Measurements from ENCODE around the gene GJA3.
"Not testable (repeated sequence)": the region's sequence is repeated elsewhere in the genome, so short reads cannot be mapped to it uniquely, and the experiment has no call there.

GJA3 gene

DNA sequence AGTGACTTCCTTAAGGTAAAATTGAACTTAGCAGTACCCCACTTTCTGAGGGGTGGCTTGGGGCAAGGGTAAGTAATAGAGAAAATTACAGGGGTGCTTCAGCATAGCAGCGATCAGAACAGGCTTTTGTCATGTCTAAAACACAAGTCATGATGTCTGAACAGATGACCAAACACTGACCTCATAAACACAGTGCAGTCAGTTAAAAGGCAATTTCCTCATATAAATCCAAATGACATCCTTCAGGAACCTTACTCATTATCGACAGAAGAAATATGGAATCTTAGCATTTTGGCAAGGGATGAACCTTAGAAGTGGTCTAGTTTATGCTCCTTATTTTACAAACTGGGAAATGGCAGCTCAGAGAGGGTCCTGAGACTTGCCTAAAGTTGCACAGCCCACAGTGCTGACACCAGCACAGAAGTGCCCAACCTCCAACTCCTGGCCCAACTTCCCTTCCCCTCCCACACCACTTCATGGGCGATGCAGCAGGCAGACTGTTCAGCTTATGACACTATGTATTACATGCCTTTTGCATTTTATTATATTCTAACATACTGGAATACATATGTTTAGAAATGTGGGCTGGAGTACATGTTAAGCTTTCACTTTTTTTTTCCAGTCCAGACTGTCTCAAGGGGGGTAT, 3.6 kb downstream of the GJA3 start:
- Histone ChIP-seq H3K4me3 (IDR thresholded peaks at IDR 0.05; ENCODE audit: insufficient read depth, low read depth, low read length) (no peak overlapping the region), H3K36me3 (ENCODE audit: insufficient read depth) (no peaks in the 10 kb centered on the region), H3K79me2 (ENCODE audit: insufficient read depth, low read depth) (no peaks in the 10 kb centered on the region), H3K27ac (no peak overlapping the region), H3K27me3 (ENCODE audit: insufficient read depth, low read depth) (no peaks in the 10 kb centered on the region; the same call in 1 of the 2 replicates), H2AFZ (ENCODE audit: low read depth) (no peak overlapping the region), H3K9ac (no peak overlapping the region), H3K4me2 (no peak overlapping the region), H3K4me1 (ENCODE audit: low read depth, poor library complexity, severe bottlenecking) (no peaks in the 10 kb centered on the region), H4K20me1 (ENCODE audit: insufficient read depth) (no peaks in the 10 kb centered on the region)
- TF ChIP-seq CTCF (conservative IDR thresholded peaks at IDR 0.05; ENCODE audit: low read depth, low read length): no peak

DNA sequence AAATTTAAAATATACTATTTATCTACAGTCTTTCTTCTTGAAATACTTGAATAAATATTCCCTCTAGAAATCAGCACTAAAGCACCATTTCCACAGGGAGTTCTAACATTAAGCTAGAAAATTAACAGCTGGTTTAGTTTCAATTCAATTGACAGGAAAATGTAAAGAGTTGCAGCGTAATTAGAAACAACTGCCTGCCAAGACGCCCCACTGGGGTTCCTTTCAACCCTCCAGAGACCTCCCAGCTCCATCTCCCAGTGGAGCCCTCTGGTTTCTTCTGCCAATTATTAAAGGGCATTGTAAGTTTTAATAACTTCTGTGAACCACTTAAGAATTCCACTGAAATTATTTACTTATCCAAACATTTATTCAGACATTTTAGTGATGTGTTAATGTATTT, 4.2 kb downstream of the GJA3 start:
- TF ChIP-seq CTCF (conservative IDR thresholded peaks at IDR 0.05; ENCODE audit: low read depth, low read length): no peak
- H3K4me2 ChIP-seq: no peak overlapping the region
- H3K9ac ChIP-seq: no peak overlapping the region
- H3K36me3 ChIP-seq (ENCODE audit: insufficient read depth): no peaks in the 10 kb centered on the region
- no peak overlapping the region for H3K27ac ChIP-seq
- H4K20me1 ChIP-seq (ENCODE audit: insufficient read depth): no peaks in the 10 kb centered on the region
- H3K79me2 ChIP-seq (ENCODE audit: insufficient read depth, low read depth): no peaks in the 10 kb centered on the region
- H3K4me1 ChIP-seq (ENCODE audit: low read depth, poor library complexity, severe bottlenecking): no peaks in the 10 kb centered on the region
- H3K27me3 ChIP-seq (ENCODE audit: insufficient read depth, low read depth): no peaks in the 10 kb centered on the region; the same call in 1 of the 2 replicates
- H3K4me3 ChIP-seq (IDR thresholded peaks at IDR 0.05; ENCODE audit: insufficient read depth, low read depth, low read length): no peak overlapping the region
- no peak overlapping the region for H2AFZ ChIP-seq (ENCODE audit: low read depth)

- not testable (repeated sequence) for H3K4me1 ChIP-seq (ENCODE audit: low read depth, poor library complexity, severe bottlenecking); H3K36me3 ChIP-seq (ENCODE audit: insufficient read depth); H3K79me2 ChIP-seq (ENCODE audit: insufficient read depth, low read depth); H2AFZ ChIP-seq (ENCODE audit: low read depth); H4K20me1 ChIP-seq (ENCODE audit: insufficient read depth); H3K9ac ChIP-seq; H3K27me3 ChIP-seq (ENCODE audit: insufficient read depth, low read depth); H3K27ac ChIP-seq; H3K4me2 ChIP-seq; H3K4me3 ChIP-seq (IDR thresholded peaks at IDR 0.05; ENCODE audit: insufficient read depth, low read depth, low read length)
Measured at GRCh38 chr13:20153290-20153689, 7.6 kb downstream of the GJA3 start.

DNA sequence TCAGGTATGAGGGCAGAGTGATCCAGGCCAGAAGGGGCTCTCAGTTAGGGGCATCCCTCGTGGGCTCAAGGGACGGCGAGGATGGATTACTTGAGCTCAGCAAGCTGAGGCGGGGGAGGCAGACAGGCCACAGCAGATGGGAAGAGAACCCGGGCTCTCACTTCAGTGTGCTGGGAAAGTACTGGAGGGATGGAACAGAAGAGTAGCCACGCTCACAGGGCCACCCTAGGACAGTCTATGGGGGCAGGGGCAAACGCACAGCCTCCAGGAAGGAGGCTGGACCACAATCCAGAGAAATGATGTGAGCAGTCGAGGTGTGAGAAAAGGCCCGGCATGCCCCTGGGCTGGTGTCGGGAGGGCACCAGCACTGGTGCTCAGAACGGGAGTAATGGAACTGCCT, 9.2 kb downstream of the GJA3 start:
- TF ChIP-seq CTCF (conservative IDR thresholded peaks at IDR 0.05; ENCODE audit: low read depth, low read length): no peak
- peaks cover 13% of the 10 kb centered on the region for H3K4me1 ChIP-seq (ENCODE audit: low read depth, poor library complexity, severe bottlenecking)
- H3K4me3 ChIP-seq (IDR thresholded peaks at IDR 0.05; ENCODE audit: insufficient read depth, low read depth, low read length): no peak overlapping the region
- H3K27me3 ChIP-seq (ENCODE audit: insufficient read depth, low read depth): no peaks in the 10 kb centered on the region
- no peak overlapping the region for H3K4me2 ChIP-seq
- no peak overlapping the region for H3K27ac ChIP-seq
- H3K36me3 ChIP-seq (ENCODE audit: insufficient read depth): no peaks in the 10 kb centered on the region
- H2AFZ ChIP-seq (ENCODE audit: low read depth): no peak overlapping the region
- no peak overlapping the region for H3K9ac ChIP-seq
- H4K20me1 ChIP-seq (ENCODE audit: insufficient read depth): no peaks in the 10 kb centered on the region
- no peaks in the 10 kb centered on the region for H3K79me2 ChIP-seq (ENCODE audit: insufficient read depth, low read depth)

GRCh38 chr13:20151016-20151415, 9.8 kb downstream of the GJA3 start:
- H3K9ac ChIP-seq: no peak overlapping the region
- no peaks in the 10 kb centered on the region for H3K79me2 ChIP-seq (ENCODE audit: insufficient read depth, low read depth)
- H3K4me3 ChIP-seq (IDR thresholded peaks at IDR 0.05; ENCODE audit: insufficient read depth, low read depth, low read length): no peak overlapping the region
- no peak overlapping the region for H3K4me2 ChIP-seq
- TF ChIP-seq CTCF (conservative IDR thresholded peaks at IDR 0.05; ENCODE audit: low read depth, low read length): no peak
- no peak overlapping the region for H3K27ac ChIP-seq
- no peaks in the 10 kb centered on the region for H4K20me1 ChIP-seq (ENCODE audit: insufficient read depth)
- no peak overlapping the region for H2AFZ ChIP-seq (ENCODE audit: low read depth)
- peaks cover 18% of the 10 kb centered on the region for H3K4me1 ChIP-seq (ENCODE audit: low read depth, poor library complexity, severe bottlenecking)
- H3K27me3 ChIP-seq (ENCODE audit: insufficient read depth, low read depth): no peaks in the 10 kb centered on the region
- H3K36me3 ChIP-seq (ENCODE audit: insufficient read depth): no peaks in the 10 kb centered on the region
